ENCODE results near the gene ATG4A. TPM values are rescaled to one million over a fixed set of nuclear protein-coding genes. Genes with fewer than 3 reads are reported as not detected.

ATG4A gene
- total and polyA plus RNA-seq, 2 experiments from 2014 or later: 13.5 to 18.0 TPM

- no peaks in the 10 kb centered on the region for H3K4me1 ChIP-seq (ENCODE audit: insufficient read depth)
- H3K36me3 ChIP-seq (replicated peaks; ENCODE audit: insufficient read depth, low read depth): no peaks in the 10 kb centered on the region
- H4K20me1 ChIP-seq (ENCODE audit: insufficient read depth, poor library complexity, severe bottlenecking): no peaks in the 10 kb centered on the region
- H3K27me3 ChIP-seq: no peaks in the 10 kb centered on the region
- H3K4me2 ChIP-seq: no peak overlapping the region
- H3K9me3 ChIP-seq (ENCODE audit: low read depth): no peaks in the 10 kb centered on the region
- no peaks in the 10 kb centered on the region for H3K79me2 ChIP-seq
- H3K4me3 ChIP-seq: no peak overlapping the region
- H3K27ac ChIP-seq: no peak overlapping the region
- no peak overlapping the region for H2AFZ ChIP-seq
- H3K9me2 ChIP-seq (replicated peaks; ENCODE audit: insufficient read depth): no peaks in the 10 kb centered on the region
- TF ChIP-seq, protein P1, sequence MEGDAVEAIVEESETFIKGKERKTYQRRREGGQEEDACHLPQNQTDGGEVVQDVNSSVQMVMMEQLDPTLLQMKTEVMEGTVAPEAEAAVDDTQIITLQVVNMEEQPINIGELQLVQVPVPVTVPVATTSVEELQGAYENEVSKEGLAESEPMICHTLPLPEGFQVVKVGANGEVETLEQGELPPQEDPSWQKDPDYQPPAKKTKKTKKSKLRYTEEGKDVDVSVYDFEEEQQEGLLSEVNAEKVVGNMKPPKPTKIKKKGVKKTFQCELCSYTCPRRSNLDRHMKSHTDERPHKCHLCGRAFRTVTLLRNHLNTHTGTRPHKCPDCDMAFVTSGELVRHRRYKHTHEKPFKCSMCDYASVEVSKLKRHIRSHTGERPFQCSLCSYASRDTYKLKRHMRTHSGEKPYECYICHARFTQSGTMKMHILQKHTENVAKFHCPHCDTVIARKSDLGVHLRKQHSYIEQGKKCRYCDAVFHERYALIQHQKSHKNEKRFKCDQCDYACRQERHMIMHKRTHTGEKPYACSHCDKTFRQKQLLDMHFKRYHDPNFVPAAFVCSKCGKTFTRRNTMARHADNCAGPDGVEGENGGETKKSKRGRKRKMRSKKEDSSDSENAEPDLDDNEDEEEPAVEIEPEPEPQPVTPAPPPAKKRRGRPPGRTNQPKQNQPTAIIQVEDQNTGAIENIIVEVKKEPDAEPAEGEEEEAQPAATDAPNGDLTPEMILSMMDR (IDR thresholded peaks at IDR 0.05; ENCODE audit: poor library complexity): no peak
- TF ChIP-seq EZH2phosphoT487 (IDR thresholded peaks at IDR 0.05; ENCODE audit: low read depth, severe bottlenecking, unreplicated experiment): no peak
- no peak for TF ChIP-seq EZH2 (IDR thresholded peaks at IDR 0.05; ENCODE audit: borderline replicate concordance)
- no peak for DNase-seq (ENCODE audit: low spot score)
Measured at GRCh38 chrX:108148524-108148923, 56.9 kb downstream of the ATG4A start.

GRCh38 chrX:108156082-108156481, 64.5 kb downstream of the ATG4A start:
- no peaks in the 10 kb centered on the region for H3K79me2 ChIP-seq
- H3K9me2 ChIP-seq (replicated peaks; ENCODE audit: insufficient read depth): no peaks in the 10 kb centered on the region
- no peaks in the 10 kb centered on the region for H3K9me3 ChIP-seq (ENCODE audit: low read depth)
- no peaks in the 10 kb centered on the region for H3K4me1 ChIP-seq (ENCODE audit: insufficient read depth)
- no peak for TF ChIP-seq EZH2 (IDR thresholded peaks at IDR 0.05; ENCODE audit: borderline replicate concordance)
- TF ChIP-seq, protein P1 (IDR thresholded peaks at IDR 0.05; ENCODE audit: poor library complexity): no peak
- TF ChIP-seq EZH2phosphoT487 (IDR thresholded peaks at IDR 0.05; ENCODE audit: low read depth, severe bottlenecking, unreplicated experiment): no peak
- no peak overlapping the region for H3K4me2 ChIP-seq
- no peak overlapping the region for H3K27ac ChIP-seq
- no peaks in the 10 kb centered on the region for H4K20me1 ChIP-seq (ENCODE audit: insufficient read depth, poor library complexity, severe bottlenecking)
- no peak overlapping the region for H3K4me3 ChIP-seq
- no peaks in the 10 kb centered on the region for H3K27me3 ChIP-seq
- 90% methylated on average over 2 of the region's 2 CpGs for WGBS (ENCODE audit: low lambda C conversion rate, missing lambda C conversion rate)
- no peak overlapping the region for H2AFZ ChIP-seq
- DNase-seq (ENCODE audit: low spot score): no peak
- H3K36me3 ChIP-seq (replicated peaks; ENCODE audit: insufficient read depth, low read depth): no peaks in the 10 kb centered on the region

DNA sequence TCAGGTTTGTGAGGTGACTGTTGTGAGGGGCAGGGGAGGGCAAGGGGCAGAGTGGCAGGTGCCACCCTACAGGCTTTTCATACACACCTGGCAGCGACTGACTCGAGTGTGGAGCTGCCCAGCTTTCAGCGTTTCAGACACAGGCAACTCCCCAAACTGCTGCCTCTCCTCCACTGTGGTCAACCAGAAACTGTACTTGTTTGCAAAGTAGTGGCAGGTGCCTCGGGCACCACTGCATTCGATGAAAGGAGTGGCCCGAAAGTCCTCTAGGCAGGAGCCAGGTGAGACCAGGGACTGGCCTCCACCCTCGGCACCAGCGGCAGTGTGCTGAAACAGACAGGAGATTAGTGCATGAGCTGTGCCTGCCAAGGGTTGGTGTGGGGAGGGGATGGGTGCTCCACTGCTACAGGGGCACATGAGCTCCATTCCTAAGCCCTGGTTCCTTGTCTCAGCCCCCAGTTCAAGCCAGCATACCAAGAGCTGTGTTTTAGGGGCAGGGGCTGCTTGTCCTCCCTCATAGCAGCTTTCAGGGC, 65.4 kb downstream of the ATG4A start:
- Histone ChIP-seq H3K4me1 (ENCODE audit: insufficient read depth) (no peaks in the 10 kb centered on the region), H3K9me2 (replicated peaks; ENCODE audit: insufficient read depth) (no peaks in the 10 kb centered on the region), H2AFZ (no peak overlapping the region), H3K79me2 (no peaks in the 10 kb centered on the region), H3K27ac (no peak overlapping the region), H3K27me3 (no peaks in the 10 kb centered on the region), H3K36me3 (replicated peaks; ENCODE audit: insufficient read depth, low read depth) (no peaks in the 10 kb centered on the region), H3K4me3 (no peak overlapping the region), H4K20me1 (ENCODE audit: insufficient read depth, poor library complexity, severe bottlenecking) (no peaks in the 10 kb centered on the region), H3K9me3 (ENCODE audit: low read depth) (no peaks in the 10 kb centered on the region), H3K4me2 (no peak overlapping the region)
- TF ChIP-seq EZH2phosphoT487 (IDR thresholded peaks at IDR 0.05; ENCODE audit: low read depth, severe bottlenecking, unreplicated experiment) (no peak), EZH2 (IDR thresholded peaks at IDR 0.05; ENCODE audit: borderline replicate concordance) (no peak)
- TF ChIP-seq, protein P1 (IDR thresholded peaks at IDR 0.05; ENCODE audit: poor library complexity): no peak
- WGBS (ENCODE audit: low lambda C conversion rate, missing lambda C conversion rate): 86% methylated on average over 8 of the region's 8 CpGs
- DNase-seq (ENCODE audit: low spot score): no peak

GRCh38 chrX:108157628-108158027, 66.0 kb downstream of the ATG4A start:
- Histone ChIP-seq H4K20me1 (ENCODE audit: insufficient read depth, poor library complexity, severe bottlenecking) (no peaks in the 10 kb centered on the region), H2AFZ (no peak overlapping the region), H3K9me2 (replicated peaks; ENCODE audit: insufficient read depth) (no peaks in the 10 kb centered on the region), H3K36me3 (replicated peaks; ENCODE audit: insufficient read depth, low read depth) (no peaks in the 10 kb centered on the region), H3K4me2 (no peak overlapping the region), H3K9me3 (ENCODE audit: low read depth) (no peaks in the 10 kb centered on the region), H3K27ac (no peak overlapping the region), H3K27me3 (no peaks in the 10 kb centered on the region), H3K4me1 (ENCODE audit: insufficient read depth) (no peaks in the 10 kb centered on the region), H3K79me2 (no peaks in the 10 kb centered on the region), H3K4me3 (no peak overlapping the region)
- TF ChIP-seq, protein P1 (IDR thresholded peaks at IDR 0.05; ENCODE audit: poor library complexity): no peak
- TF ChIP-seq EZH2phosphoT487 (IDR thresholded peaks at IDR 0.05; ENCODE audit: low read depth, severe bottlenecking, unreplicated experiment) (no peak), EZH2 (IDR thresholded peaks at IDR 0.05; ENCODE audit: borderline replicate concordance) (no peak)
- DNase-seq (ENCODE audit: low spot score): no peak
- WGBS (ENCODE audit: low lambda C conversion rate, missing lambda C conversion rate): 86% methylated on average over 3 of the region's 3 CpGs
